Stimulated activated CD8-positive, alpha-beta memory T cell treated with anti-CD3 and anti-CD28 coated beads, Interleukin-4, amount 100 ng/mL, for 1 hour (primary cell): ENCODE measurements around the gene ZNF618.
"Not testable (repeated sequence)": the region's sequence is repeated elsewhere in the genome, so short reads cannot be mapped to it uniquely, and the experiment has no call there.

ENCODE experiments used
- DNase-seq, 2 donors: peaks; one replicate each; pipeline ENCODE4 v3.0.0-alpha.2; 2020; ENCODE audit warnings: low read depth in 2 of 2, low spot score in 1 of 2

ZNF618 gene

DNA sequence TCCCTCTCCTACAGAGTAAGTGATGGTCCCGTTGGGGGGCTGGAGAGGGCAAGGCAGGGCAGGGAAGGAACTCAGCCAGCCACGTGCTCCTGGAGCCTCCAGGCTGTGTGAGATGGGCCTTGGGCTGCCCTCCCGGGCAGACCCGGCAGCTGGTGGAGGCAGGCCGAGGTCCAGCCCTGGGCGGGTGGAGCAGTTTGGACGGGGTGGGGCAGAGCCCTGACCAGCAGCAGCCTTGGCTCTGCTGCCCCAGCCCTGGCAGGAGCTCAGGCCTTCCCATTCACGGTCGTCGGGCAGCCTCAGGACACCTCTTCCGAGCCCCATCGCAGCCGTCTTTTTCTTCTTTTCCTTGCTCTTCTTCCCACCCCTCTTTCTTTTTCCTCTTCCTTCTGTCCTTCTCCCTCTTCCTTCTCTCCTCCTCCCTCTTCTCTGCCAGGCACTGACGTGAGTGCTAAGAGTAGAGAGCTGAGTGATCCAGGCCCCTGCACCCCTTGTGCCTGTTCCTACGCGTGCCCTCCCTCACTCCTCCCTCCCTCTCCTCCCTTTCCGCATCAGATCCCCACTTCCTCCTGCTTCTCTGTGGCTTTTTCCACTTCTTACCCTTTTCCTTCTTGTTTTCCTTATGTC is 159.2 kb downstream of the ZNF618 start:
- DNase-seq: no peak

DNA sequence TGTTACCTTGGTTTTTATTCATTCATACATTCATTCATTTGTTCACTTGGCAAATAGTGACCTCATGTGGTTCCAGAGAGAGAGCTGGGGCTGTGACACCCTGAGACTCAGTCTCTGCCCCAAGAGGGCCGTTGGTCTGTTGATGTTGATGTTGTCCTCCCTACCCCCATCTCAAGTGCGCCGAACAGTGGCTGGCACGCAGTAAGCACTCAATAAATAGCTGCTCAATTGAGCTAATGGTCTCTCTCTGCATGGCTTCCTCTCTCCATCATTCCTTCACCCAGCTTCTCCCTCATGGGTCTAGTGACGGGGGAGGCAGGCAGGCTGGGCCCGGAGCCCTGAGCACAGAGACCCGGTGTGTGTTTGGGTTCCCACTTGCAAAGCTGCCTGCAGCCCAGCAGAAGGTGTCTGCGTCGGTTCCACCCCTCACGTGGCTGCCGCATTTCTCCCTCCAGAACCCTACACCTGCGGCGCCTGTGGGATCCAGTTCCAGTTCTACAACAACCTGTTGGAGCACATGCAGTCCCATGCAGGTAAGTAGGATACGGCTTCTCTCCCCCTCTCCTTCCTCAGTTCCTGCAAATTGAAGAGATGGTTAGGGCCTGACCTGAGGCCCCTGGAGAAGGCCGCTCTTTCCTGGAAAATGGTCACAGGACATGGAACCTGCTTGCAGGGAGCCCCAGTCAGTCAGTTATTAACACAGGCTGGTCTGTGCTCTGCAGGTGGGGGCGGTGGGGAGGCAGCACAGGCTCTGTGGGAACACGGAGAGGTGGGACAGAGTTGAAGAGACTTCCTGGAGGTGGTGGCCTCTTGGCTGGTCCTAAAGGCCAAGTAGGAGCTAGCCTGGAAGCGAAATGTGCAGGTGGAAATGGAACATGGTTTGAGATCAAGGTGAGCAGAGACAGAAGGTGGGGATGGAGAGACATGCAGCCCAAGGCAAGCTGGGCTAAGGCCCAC is 160.0 kb downstream of the ZNF618 start:
- no peak for DNase-seq

DNA sequence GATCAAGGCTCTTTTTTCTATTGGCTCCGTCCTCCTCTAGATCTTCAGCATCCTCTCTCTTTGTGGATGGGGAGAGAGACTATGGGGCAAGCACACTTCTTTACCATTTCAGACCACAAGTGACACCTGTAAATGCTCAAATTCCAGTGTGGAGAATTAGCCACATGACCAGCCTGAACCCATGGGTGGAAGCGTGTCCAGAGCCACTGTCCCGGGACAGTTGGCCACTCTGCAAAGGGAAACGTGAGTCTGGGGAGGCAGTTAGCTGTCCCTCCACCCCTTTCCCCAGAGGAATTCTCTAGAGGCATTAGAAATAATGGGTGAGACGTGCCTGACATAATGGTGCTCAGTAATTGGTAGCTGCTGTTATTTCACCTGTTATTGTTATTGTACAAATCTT is 161.1 kb downstream of the ZNF618 start:
- no peak for DNase-seq

DNA sequence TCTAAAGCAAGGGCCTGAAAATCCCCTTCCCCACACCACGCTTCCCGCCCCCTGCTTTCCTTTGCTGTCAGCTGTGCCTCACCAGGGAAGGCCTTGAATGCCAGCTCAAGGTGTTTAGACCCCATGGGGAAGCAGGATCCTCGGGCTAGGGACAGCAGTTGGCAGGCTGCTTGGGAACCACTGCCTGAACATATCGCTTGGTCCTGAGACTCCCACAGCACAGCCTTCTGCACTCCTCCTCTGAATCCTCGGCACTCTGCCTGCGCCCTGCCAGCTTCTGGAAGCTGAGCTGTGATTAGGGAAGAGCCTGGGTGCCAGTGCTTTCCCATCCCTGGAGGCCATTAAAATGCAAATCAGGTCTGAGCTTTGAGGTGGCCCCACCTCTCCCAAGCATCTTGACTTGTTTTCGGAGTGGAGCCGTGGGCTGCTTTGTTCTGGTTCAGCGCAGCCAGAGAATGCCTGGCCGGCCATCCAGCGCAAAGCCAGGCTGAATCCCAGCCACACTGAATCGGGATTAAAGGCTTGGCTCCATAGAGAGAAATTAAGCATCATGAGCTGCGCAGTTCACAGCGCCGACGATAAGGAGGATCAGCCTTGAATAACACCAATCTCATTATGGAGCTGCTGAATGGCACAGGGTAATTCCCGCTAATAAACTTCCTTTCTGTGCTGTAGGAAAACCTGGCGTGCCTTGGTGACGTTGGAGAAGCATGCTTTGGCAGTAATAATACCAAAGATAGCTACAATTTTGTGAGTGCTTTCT is 162.0 kb downstream of the ZNF618 start:
- DNase-seq: no peak

DNA sequence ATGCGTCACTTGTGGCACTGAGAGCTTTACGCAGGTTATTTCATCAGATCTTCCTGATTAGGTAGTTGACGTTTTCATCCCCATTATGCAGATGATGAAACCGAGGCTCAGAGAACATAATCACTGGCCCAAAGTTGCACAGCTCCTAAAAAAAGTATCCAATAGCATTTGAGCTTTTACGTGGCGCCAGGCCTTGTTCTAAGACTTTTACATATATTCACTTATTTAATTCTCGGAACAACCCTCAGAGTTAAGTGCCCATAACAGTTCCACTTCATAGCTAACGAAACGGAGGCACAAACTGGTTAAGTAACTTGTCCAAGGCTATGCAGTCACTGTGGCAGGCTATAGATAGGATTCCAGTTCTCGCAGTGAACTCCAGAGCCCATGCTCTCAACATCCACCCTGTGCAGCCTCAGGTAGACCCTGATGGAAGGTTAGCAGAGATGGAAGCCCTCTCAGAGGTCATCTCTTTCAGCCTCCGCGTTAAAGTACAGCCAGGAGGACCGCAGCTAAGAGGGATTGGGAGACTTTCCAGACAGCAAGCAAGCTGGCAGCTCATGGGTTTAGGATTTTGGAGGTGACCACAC is 162.7 kb downstream of the ZNF618 start:
- DNase-seq: no peak

DNA sequence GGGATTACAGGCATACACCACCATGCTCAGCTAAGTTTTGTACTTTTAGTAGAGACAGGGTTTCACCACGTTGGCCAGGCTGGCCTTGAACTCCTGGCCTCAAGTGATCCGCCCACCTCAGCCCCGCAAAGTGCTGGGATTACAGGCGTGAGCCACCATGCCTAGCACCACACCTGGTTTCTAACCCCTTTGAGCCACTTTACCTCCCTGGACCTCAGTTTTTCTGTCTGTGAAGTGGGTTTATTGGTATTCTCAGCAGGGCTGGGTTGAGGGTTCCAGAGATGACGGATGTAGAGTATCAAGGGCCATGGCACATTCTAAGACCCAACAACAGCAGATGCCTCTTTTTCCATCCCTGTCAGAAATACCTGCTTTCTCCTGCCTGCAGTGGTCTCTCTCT is 163.4 kb downstream of the ZNF618 start:
- DNase-seq: no peak

DNA sequence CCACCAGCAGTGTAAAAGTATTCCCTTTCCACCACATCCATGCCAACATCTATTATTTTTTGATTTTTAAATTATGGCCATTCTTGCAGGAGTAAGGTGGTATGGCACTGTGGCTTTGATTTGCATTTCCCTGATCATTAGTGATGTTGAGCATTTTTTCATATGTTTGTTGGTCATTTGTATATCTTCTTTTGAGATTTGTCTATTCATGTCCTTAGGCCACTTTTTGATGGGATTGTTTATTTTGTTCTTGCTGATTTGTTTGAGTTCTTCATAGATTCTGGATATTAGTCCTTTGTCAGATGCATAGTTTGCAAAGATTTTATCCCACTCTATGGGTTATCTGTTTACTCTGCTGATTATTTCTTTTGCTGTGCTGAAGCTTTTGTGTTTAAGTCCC is 167.6 kb downstream of the ZNF618 start:
- not testable (repeated sequence) for DNase-seq

DNA sequence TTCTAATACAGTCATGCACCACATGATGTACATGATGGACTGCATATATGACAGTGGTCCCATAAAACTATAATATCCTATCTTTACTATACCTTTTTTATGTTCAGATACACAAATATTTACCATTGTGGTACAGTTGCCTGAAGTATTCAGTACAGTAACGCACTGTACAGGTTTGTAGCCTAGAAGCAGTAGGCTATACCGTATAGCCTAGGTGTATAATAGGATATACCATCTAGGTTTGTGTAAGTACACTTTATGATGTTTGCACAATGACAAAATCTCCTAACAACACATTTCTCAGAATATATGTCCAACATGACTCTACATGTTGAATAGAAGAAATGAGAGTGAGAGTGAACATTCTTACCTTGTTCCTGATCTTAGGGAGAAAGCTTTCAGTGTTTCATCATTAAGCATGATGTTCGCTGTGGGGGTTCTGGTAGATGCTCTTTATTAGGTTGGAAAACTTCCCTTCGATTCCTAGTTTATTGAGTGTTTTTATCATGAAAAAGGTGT is 170.2 kb downstream of the ZNF618 start:
- DNase-seq: no peak

DNA sequence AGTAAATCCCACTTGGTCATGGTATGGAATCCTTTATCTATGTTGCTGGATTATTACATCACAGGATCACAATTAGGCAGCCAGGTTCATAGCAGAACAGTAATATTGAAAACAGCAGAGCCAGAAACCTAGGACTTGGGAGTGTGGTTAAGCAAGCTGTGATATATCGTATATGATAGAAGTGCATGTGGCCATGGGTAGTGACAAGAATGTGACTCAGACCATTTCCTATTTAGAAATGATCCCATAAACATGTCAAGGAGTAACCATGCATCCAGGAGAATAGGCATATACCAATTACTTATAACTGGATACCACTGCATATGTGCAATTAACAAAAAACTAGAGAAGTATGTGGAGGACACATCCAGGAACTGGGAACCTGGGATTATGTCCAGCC is 170.8 kb downstream of the ZNF618 start:
- DNase-seq: no peak

DNA sequence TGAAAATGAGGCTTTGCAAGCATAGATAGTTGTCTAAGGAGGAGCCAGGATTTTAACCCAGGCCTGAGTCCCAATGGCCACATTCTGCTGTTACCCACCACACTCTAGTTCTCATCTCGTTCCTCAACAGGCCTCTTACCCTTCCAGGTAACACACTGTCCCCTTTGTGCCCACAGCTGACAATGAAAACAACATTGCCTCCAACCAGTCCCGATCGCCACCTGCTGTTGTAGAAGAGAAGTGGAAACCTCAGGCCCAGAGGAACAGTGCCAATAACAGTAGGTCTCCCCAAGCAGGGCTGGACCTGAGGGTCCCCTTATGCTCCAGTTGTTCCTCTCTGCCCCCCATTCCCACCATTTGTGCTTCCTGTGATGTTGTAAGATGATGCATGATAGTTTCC is 171.6 kb downstream of the ZNF618 start:
- no peak for DNase-seq

DNA sequence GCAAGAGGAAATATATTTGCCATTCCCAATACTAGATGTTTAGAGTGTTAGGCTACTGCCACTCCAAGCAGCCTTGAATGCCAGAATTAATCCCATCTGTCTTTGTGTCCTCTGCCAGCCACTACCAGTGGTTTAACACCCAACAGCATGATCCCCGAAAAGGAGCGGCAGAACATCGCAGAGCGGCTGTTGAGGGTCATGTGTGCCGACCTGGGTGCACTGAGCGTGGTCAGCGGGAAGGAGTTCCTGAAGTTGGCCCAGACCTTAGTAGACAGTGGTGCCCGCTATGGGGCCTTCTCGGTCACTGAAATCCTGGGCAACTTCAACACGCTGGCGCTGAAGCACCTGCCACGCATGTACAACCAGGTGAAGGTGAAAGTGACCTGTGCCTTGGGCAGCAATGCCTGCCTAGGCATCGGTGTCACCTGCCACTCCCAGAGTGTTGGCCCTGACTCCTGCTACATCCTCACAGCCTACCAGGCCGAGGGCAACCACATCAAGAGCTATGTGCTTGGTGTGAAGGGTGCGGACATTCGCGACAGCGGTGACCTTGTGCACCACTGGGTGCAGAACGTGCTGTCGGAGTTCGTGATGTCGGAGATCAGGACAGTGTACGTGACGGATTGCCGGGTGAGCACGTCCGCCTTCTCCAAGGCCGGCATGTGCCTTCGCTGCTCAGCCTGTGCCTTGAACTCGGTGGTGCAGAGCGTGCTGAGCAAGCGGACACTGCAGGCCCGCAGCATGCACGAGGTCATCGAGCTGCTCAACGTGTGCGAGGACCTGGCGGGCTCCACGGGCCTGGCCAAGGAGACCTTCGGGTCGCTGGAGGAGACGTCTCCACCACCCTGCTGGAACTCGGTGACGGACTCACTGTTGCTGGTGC is 172.7 kb downstream of the ZNF618 start:
- no peak for DNase-seq

DNA sequence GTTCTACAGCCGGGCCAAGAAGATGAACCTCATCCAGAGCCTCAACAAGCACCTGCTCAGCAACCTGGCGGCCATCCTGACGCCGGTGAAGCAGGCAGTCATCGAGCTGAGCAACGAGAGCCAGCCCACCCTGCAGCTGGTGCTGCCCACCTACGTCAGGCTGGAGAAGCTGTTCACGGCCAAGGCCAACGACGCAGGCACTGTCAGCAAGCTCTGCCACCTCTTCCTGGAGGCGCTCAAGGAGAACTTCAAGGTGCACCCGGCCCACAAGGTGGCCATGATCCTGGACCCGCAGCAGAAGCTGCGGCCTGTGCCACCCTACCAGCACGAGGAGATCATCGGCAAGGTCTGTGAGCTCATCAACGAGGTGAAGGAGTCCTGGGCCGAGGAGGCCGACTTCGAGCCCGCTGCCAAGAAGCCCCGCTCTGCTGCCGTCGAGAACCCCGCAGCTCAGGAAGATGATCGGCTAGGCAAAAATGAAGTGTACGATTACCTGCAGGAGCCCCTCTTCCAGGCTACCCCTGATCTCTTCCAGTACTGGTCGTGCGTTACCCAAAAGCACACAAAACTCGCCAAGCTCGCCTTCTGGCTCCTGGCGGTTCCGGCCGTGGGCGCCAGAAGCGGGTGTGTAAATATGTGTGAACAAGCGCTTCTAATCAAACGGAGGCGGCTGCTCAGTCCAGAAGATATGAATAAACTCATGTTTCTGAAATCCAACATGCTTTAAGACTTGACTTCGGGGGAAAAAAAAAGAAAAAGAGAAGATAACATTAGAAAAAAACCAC is 173.5 kb downstream of the ZNF618 start:
- no peak for DNase-seq

DNA sequence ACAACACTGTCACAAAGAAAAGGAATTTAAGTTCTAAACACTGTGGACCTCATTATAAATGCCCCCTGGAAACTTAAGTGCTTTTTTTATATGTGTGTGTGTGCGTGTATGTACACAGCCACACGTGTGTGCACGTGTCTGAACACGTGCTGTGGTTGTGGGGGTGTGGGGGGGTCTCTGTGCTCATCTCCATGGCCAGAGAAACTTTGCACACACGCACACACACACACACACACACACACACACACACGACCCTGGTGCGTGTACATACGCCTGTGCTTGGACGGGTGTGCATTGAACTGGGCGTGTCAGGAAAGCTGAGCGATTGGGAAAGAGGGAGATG is 174.1 kb downstream of the ZNF618 start:
- no peak for DNase-seq

DNA sequence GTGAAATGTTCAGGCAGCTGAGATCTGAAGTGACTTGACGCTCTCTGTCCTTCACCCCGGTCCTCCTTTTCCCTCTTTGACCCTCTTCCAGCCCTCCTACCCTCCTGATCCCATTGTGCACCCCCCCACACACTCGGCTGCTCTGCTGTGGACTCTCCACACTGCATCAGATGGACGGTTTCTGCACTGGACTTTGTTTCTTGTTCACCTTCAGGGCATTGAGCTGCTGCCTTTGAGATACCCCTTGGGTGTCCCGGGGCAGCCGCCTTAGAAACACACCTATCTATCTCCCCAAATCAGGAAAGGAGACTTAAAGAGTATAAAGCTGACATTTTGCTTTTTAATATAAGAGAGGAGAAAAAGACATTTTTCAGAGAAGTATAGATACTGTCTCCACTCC is 174.5 kb downstream of the ZNF618 start:
- no peak for DNase-seq

DNA sequence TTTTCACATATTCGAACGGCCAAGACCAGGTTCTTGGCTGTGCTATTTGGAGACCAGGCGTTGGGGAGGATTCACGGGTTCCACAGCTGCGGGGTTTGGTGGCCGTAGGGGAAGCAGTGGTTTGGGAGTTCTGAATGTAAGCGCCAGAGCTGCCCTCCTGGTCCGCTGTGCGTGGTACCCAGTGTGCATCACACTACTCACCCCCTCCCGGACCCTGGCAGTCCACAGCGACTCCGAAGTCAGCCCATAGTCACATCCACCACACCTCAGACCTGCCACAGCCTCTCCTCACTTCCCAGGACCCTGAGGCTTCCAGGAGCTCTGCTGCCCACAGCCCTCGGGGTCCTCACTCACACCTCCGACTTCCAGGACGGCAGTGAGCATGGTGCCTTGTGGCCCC is 175.2 kb downstream of the ZNF618 start:
- DNase-seq: no peak

DNA sequence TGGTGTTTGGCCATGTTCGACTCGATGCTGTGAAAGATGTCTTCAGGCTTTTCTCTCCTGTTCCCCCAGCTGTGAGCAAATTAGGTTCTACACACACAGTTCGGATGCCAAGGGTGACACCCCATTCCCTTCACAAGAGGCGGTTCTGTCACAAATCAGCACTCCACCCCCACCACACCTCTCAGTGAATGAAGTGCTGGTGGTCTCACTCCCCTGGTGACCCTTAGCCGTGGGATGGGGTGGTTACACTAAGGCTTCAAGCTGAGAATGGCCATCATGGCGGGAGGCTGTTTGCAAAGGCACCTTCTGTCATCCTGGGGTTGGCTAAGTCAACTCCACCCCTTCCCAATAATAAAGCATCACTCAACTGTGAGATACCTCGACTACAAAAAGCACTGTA is 175.6 kb downstream of the ZNF618 start:
- no peak for DNase-seq

DNA sequence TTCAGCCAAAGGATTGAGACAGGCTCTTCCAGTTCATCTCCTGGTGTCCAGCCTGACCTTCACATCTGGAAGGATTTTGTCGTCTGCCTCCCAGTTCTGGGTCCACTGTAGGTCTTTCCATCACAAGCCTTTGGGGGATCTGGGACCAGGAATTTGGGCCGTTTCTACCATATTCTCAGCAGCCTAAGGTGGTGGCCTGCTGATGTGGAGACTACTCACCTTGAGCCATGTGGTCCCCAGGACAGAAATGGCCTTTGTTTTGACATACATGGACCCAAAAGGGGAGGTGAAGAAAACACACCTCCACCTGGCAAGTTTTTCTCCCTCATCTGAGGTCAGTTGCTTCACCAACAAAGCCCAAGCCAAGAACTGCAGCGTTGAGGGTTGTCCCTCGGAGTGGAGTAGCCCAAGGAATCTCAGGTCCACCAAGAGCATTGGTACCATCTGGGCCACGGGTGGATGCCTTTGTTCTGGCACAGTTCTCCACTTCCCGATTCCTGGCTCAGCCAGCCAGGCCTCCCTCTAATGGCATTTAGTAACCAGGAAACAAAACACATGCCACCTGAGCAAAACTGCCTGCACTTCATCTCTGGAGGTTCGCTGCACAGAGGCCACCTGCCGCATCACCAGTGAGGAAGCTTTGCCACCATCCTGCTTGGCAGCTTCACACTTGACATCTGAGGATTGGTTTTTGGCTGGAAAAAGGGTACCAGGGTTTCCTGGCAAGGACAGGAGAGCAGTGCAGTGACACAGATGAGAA is 177.3 kb downstream of the ZNF618 start:
- no peak for DNase-seq

DNA sequence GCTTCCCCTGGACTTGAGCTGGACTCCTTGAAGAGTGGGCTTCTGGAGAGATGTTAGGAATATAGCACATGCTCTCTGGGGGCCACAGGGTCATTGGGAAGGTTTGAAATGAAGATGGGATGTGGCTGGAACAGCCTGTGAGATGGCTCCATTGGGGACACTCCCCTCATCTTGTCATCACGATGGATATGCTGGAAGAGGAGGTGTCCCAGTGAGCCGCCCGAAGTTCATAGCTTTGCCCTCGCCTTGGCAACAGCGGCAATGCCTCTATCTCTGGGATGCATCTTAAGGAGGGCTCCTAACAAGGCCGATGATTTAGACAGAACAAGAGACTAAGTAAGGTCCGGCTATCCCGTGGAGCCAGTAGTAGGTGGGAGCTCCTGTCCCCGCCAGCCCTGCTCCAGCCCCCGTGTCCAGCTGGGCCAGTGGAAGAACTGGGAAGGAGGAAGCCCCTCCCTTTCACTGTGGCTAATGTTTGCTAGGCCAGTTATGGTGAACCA is 178.1 kb downstream of the ZNF618 start:
- no peak for DNase-seq

DNA sequence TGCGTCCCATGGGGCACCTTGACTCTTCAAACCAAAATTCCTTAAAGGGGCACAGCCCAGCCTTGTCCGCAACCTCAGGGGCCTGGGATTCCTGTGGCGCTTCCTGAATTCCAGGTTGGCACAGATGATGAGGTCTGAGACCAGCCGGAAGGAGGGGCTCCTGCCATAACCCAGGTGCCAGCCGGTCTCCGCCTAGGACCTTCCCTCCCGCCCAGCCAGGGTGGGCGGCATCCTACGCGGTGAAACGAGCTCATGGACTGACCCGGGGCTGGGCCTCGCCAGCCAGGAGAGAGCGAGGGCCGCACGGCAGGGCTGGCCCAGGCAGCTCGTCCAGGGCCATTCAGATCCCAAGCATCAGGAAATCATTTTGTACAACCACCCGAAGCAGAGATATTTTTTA is 179.0 kb downstream of the ZNF618 start:
- no peak for DNase-seq
